Neural cell (in vitro differentiated cells): ENCODE measurements around the gene PKDCC. TPM values are rescaled to one million over a fixed set of nuclear protein-coding genes. Genes with fewer than 3 reads are reported as not detected.

Source experiments
- H2AFZ ChIP-seq: fragments of 200-600, 300-800 bp; sonication (generic), shearing (Covaris generic); 2 replicates; pipeline ENCODE4 v1.6.0; 2014; ENCODE audit warnings: low read depth, mild to moderate bottlenecking, antibody characterized with exemption, low read length, moderate library complexity
- H3F3A ChIP-seq: fragments of 200-600 bp; shearing (Covaris generic); 2 replicates; pipeline ENCODE4 v1.6.1; 2016; ENCODE audit warnings: mild to moderate bottlenecking, moderate library complexity, mixed read lengths, antibody characterized with exemption, low read length; ENCODE audit not compliant: insufficient read depth, poor library complexity, severe bottlenecking
- H3K27ac ChIP-seq: fragments of 200-600, 300-800 bp; sonication (generic), shearing (Covaris generic); 2 replicates; pipeline ENCODE4 v1.5.1; 2014; ENCODE audit warnings: mild to moderate bottlenecking, low read length, moderate library complexity
- H3K27me3 ChIP-seq: fragments of 300-800, 200-600 bp; sonication (generic), shearing (Covaris generic); 2 replicates; pipeline ENCODE4 v1.6.0; 2014; ENCODE audit warnings: mild to moderate bottlenecking, low read depth, low read length, moderate library complexity; ENCODE audit not compliant: insufficient read depth
- H3K36me3 ChIP-seq: fragments of 300-800, 200-600 bp; sonication (generic), shearing (Covaris generic); 2 replicates; pipeline ENCODE4 v1.5.1; 2014; ENCODE audit warnings: mild to moderate bottlenecking, antibody characterized with exemption, low read length, moderate library complexity; ENCODE audit not compliant: insufficient read depth
- H3K4me2 ChIP-seq: fragments of 300-800, 200-600 bp; sonication (generic), shearing (Covaris generic); 2 replicates; pipeline ENCODE4 v1.6.0; 2014; ENCODE audit warnings: mild to moderate bottlenecking, low read length
- H3K4me3 ChIP-seq: fragments of 300-800, 200-600 bp; sonication (generic), shearing (Covaris generic); 2 replicates; pipeline ENCODE4 v1.5.1; 2014; ENCODE audit warnings: mild to moderate bottlenecking, low read length, moderate library complexity
- H3K79me2 ChIP-seq: fragments of 200-600 bp; shearing (Covaris generic); replicated peaks from 2 replicates; pipeline ENCODE4 v1.6.0; 2014; ENCODE audit warnings: mild to moderate bottlenecking, low read length, moderate library complexity; ENCODE audit not compliant: insufficient read depth
- H3K9ac ChIP-seq: fragments of 300-800, 200-600 bp; sonication (generic), shearing (Covaris generic); 2 replicates; pipeline ENCODE4 v1.6.1; 2016; ENCODE audit warnings: mild to moderate bottlenecking, low read length, mixed read lengths
- H3K9me2 ChIP-seq: fragments of 200-600 bp; shearing (Covaris generic); 2 replicates; pipeline ENCODE4 v1.6.1; 2016; ENCODE audit warnings: mild to moderate bottlenecking, low read length, mixed read lengths; ENCODE audit not compliant: insufficient read depth
- H3K9me3 ChIP-seq: fragments of 200-600, 300-800 bp; sonication (generic), shearing (Covaris generic); 2 replicates; pipeline ENCODE4 v1.6.1; 2016; ENCODE audit warnings: mild to moderate bottlenecking, mixed run types, low read length, moderate library complexity, mixed read lengths
- H4K20me1 ChIP-seq: fragments of 200-600 bp; shearing (Covaris generic); 2 replicates; pipeline ENCODE4 v1.6.1; 2016; ENCODE audit warnings: mild to moderate bottlenecking, mixed run types; ENCODE audit not compliant: insufficient read depth
- CTCF ChIP-seq: fragments of 450-650 bp; IDR thresholded peaks from 2 replicates; pipeline ENCODE4 v1.5.1; 2014; ENCODE audit warnings: antibody characterized with exemption, mild to moderate bottlenecking, moderate library complexity; ENCODE audit not compliant: poor library complexity, severe bottlenecking
- EP300 ChIP-seq: fragments of 450-650 bp; conservative IDR thresholded peaks from 2 replicates; pipeline ENCODE4 v1.6.1; 2014; ENCODE audit warnings: antibody characterized with exemption, mild to moderate bottlenecking, moderate library complexity; ENCODE audit not compliant: poor library complexity, severe bottlenecking
- EZH2 ChIP-seq: fragments of 200-600, 300-800 bp; shearing (Covaris generic), sonication (generic); IDR thresholded peaks from 2 replicates; pipeline ENCODE4 v1.6.1; 2014; ENCODE audit warnings: antibody characterized with exemption, low read length, borderline replicate concordance, mild to moderate bottlenecking; ENCODE audit not compliant: insufficient read depth, poor library complexity, severe bottlenecking
- MXI1 ChIP-seq: fragments of 450-650 bp; conservative IDR thresholded peaks from 2 replicates; pipeline ENCODE4 v1.6.1; 2014; ENCODE audit warnings: antibody characterized with exemption, mild to moderate bottlenecking; ENCODE audit not compliant: poor library complexity, severe bottlenecking
- RAD21 ChIP-seq: fragments of 450-650 bp; conservative IDR thresholded peaks from 2 replicates; pipeline ENCODE4 v1.6.1; 2014; ENCODE audit warnings: antibody characterized with exemption, mild to moderate bottlenecking, moderate library complexity
- REST ChIP-seq: IDR thresholded peaks from 2 replicates; pipeline ENCODE4 v1.6.1; 2012; ENCODE audit warnings: borderline replicate concordance
- SMC3 ChIP-seq: fragments of 450-650 bp; conservative IDR thresholded peaks from 2 replicates; pipeline ENCODE4 v1.6.1; 2014; ENCODE audit warnings: antibody characterized with exemption, mild to moderate bottlenecking, moderate library complexity; ENCODE audit not compliant: poor library complexity
- TAF1 ChIP-seq: IDR thresholded peaks from 2 replicates; pipeline ENCODE4 v1.6.1; 2012; ENCODE audit warnings: low read depth
- polyA plus RNA-seq: library from polyadenylated mRNA; depleted of rRNA; stranded (reverse); fragments of >200 nt; gene quantifications from 2 replicates; pipeline ENCODE4 v1.2.3, GENCODE V29; 2014

The PKDCC gene
- polyA plus RNA-seq, 1 donor from 2014 or later: 37.4 TPM

- no peak overlapping the region for H3K4me3 ChIP-seq
- H3K27me3 ChIP-seq: no peaks in the 10 kb centered on the region
- no peaks in the 10 kb centered on the region for H3F3A ChIP-seq
- H3K9me2 ChIP-seq: no peaks in the 10 kb centered on the region
- H3K9ac ChIP-seq: no peak overlapping the region
- no peaks in the 10 kb centered on the region for H3K9me3 ChIP-seq
- H3K4me2 ChIP-seq: no peak overlapping the region
- no peak overlapping the region for H3K27ac ChIP-seq
- no peaks in the 10 kb centered on the region for H4K20me1 ChIP-seq
- no peak overlapping the region for H2AFZ ChIP-seq
- TF ChIP-seq SMC3: no peak
- TF ChIP-seq EP300: no peak
- no peak for TF ChIP-seq CTCF
- no peak for TF ChIP-seq MXI1
- no peak for TF ChIP-seq RAD21
- TF ChIP-seq REST: no peak
- H3K79me2 ChIP-seq: no peaks in the 10 kb centered on the region
- no peaks in the 10 kb centered on the region for H3K36me3 ChIP-seq
Measured at GRCh38 chr2:42035241-42035640, 12.6 kb upstream of the PKDCC start.

GRCh38 chr2:42036413-42036812, 11.4 kb upstream of the PKDCC start:
- no peaks in the 10 kb centered on the region for H3F3A ChIP-seq
- no peak overlapping the region for H3K9ac ChIP-seq
- no peaks in the 10 kb centered on the region for H3K27me3 ChIP-seq
- no peak overlapping the region for H2AFZ ChIP-seq
- H3K9me3 ChIP-seq: no peaks in the 10 kb centered on the region
- H3K4me2 ChIP-seq: no peak overlapping the region
- no peak overlapping the region for H3K4me3 ChIP-seq
- no peaks in the 10 kb centered on the region for H4K20me1 ChIP-seq
- H3K36me3 ChIP-seq: no peaks in the 10 kb centered on the region
- TF ChIP-seq EP300 (no peak), MXI1 (no peak), REST (no peak), EZH2 (no peak), RAD21 (no peak), TAF1 (no peak), CTCF (no peak), SMC3 (no peak)
- H3K27ac ChIP-seq: no peak overlapping the region
- H3K79me2 ChIP-seq: no peaks in the 10 kb centered on the region
- H3K9me2 ChIP-seq: no peaks in the 10 kb centered on the region
